Natural killer cell treated with Interleukin-12 subunit alpha and Interleukin-12 subunit beta and Interleukin-15 and Interleukin-18, amount 100 ng/mL, for 72 hours (primary cell): ENCODE results near the gene ACE2. TPM values are rescaled to one million over a fixed set of nuclear protein-coding genes. Genes with fewer than 3 reads are reported as not detected.

Source experiments
- ATAC-seq, 2 donors: fragments of 150-1000 bp; cut with Tn5 transposase in 1 of 2; sonication (Bioruptor Pico), chemical (Tn5 transposase) in 1 of 2; 2 replicates each; pipeline ENCODE4 v1.10.0; 2021
- DNase-seq: peaks from one replicate; pipeline ENCODE4 v3.0.0; 2022; ENCODE audit warnings: low spot score
- H3K27ac Mint-ChIP-seq, 2 donors: 1 replicate in 1 of 2; 2 replicates in 1 of 2; pipeline ENCODE4 v1.8.0; 2022; ENCODE audit warnings: mixed read lengths in 2 of 2, mild to moderate bottlenecking in 1 of 2, moderate library complexity in 1 of 2
- H3K27me3 Mint-ChIP-seq, 2 donors: 1 replicate in 1 of 2; 2 replicates in 1 of 2; pipeline ENCODE4 v1.8.0; 2022; ENCODE audit warnings: mixed read lengths in 2 of 2
- H3K36me3 Mint-ChIP-seq: one replicate; pipeline ENCODE4 v1.8.0; 2022; ENCODE audit warnings: mixed read lengths
- H3K4me1 Mint-ChIP-seq, 2 donors: 1 replicate in 1 of 2; 2 replicates in 1 of 2; pipeline ENCODE4 v1.8.0; 2022; ENCODE audit warnings: low read depth in 2 of 2, mixed read lengths in 2 of 2, mild to moderate bottlenecking in 1 of 2
- H3K4me3 Mint-ChIP-seq: one replicate; pipeline ENCODE4 v1.8.0; 2022; ENCODE audit warnings: mixed read lengths
- H3K9me3 Mint-ChIP-seq: 2 replicates; pipeline ENCODE4 v1.8.0; 2022; ENCODE audit warnings: mixed read lengths
- total RNA-seq, 2 donors: library from RNA; stranded (reverse); gene quantifications; one replicate each; pipeline ENCODE4 v1.2.3, GENCODE V29; 2022

Gene ACE2
- total RNA-seq, 2 donors from 2014 or later, result not detected

DNA sequence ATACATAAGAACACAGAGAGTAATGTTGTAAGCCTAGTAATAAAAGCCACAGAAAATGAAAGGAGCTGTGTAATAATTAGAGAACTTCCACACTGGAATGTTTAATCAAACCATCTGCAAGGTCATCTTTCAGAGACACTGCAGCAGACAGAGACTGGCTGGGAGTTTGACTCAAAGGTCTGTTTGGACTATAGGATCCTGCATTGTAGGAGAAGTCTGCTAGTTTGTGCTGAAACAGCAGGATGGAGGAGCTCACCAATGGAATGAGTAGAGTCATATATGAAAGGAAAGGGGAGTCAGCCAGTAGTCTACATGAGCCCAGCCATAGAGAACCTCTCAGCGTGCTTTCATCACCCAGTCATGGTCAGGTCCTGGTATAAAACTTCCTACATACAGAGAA lies 4.5 kb upstream of the ACE2 start:
- Mint-ChIP-seq H3K4me1 (no peaks in the 10 kb centered on the region), H3K36me3 (no peaks in the 10 kb centered on the region), H3K27ac (no peak overlapping the region), H3K9me3 (no peaks in the 10 kb centered on the region), H3K27me3 (peaks cover 7 to 40% of the 10 kb centered on the region in 2 donors), H3K4me3 (no peak overlapping the region)
- DNase-seq, result no peak
- ATAC-seq, result no peak

DNA sequence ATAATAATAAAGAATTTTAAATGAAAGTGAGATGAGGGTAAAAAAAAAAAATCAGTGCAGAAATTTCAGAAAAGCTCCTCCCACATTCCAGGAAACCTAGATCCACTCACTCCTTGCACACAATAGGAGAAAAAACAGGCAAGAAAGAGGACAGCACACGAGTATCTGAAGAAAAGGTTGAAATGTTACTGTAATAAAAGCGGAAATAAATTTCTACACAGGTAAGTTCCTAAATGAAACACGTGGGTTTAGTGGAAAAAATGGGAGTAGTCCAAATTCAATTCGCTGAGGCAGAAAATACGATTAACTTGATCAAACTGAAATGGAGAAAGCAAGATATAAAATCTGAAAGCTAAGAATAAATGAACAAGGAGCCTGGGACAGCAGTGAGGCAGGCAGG lies 2.0 kb upstream of the ACE2 start:
- H3K9me3 Mint-ChIP-seq, result no peaks in the 10 kb centered on the region
- H3K4me3 Mint-ChIP-seq, result no peak overlapping the region
- no peaks in the 10 kb centered on the region for H3K4me1 Mint-ChIP-seq
- DNase-seq, result no peak
- H3K27ac Mint-ChIP-seq, result no peak overlapping the region
- no peaks in the 10 kb centered on the region for H3K36me3 Mint-ChIP-seq
- H3K27me3 Mint-ChIP-seq, result peaks cover 7 to 35% of the 10 kb centered on the region in 2 donors
- ATAC-seq, result no peak

DNA sequence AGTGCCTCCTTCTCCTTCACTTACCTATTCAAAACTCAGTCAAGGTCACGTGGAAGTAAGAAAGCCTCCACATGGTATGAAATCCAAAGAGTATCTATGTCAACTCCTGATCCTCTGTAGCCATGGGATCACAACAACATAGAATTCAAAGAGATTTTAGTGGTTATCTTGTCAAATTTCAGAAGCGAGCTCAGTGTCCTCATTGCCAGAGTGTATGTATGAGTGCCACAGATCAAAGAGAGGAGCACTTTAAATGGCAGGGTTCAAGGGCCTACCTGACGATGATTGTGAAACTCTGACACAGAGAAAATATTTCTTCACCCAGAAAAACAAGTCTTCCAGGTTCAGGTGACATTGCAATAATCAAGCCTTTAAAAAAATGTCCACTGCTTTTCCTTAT lies 1.2 kb upstream of the ACE2 start:
- DNase-seq (no peak), ATAC-seq (no peak)
- Mint-ChIP-seq H3K27ac (no peak overlapping the region), H3K9me3 (no peaks in the 10 kb centered on the region), H3K36me3 (no peaks in the 10 kb centered on the region), H3K4me3 (no peak overlapping the region), H3K27me3 (peaks cover 7 to 33% of the 10 kb centered on the region in 2 donors), H3K4me1 (no peaks in the 10 kb centered on the region)

DNA sequence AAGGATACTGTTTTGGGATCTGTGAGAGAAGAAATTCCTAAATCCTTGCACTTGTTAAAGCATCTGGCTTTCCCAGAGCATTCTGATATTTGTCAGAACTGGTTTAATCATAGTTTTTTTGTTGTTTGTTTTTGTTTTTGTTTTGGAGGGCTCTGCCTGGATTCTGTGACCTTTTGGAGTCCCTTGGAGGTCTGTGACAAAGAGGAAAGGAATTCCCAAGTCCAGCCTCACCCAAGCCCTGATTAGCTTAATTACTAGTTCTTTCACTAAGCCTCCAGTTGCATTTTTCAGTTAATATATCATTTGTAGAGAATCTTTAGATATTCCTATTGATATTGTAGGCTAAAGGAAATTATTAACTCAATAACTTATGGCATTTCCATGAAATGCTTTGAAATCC lies 711 bp downstream of the ACE2 start:
- Mint-ChIP-seq H3K36me3 (no peaks in the 10 kb centered on the region), H3K27me3 (peaks cover 7 to 24% of the 10 kb centered on the region in 2 donors), H3K9me3 (no peaks in the 10 kb centered on the region), H3K27ac (no peak overlapping the region), H3K4me3 (no peak overlapping the region), H3K4me1 (no peaks in the 10 kb centered on the region)
- DNase-seq (no peak), ATAC-seq (no peak)

DNA sequence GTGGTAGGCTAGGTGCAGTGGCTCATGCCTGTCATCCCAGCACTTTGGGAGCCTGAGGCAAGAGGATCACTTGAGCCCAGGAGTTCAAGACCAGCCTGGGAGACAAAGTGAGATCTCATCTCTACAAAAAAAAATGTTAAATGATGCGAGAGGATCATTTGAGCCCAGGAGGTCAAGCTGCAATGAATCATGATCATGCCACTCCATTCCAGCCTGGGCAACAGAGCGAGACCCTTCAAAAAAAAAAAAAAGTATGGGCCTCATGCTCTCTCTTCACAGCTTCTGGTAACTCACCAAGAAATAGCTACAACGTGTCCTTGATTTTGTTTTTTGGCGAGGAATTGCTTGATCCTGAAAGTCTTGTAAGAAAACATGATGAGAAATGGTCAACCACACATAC lies 1.3 kb downstream of the ACE2 start:
- Mint-ChIP-seq H3K27ac (no peak overlapping the region), H3K4me1 (no peaks in the 10 kb centered on the region), H3K4me3 (no peak overlapping the region), H3K36me3 (no peaks in the 10 kb centered on the region), H3K9me3 (no peaks in the 10 kb centered on the region), H3K27me3 (peaks cover 7 to 23% of the 10 kb centered on the region in 2 donors)
- ATAC-seq, result no peak
- no peak for DNase-seq

DNA sequence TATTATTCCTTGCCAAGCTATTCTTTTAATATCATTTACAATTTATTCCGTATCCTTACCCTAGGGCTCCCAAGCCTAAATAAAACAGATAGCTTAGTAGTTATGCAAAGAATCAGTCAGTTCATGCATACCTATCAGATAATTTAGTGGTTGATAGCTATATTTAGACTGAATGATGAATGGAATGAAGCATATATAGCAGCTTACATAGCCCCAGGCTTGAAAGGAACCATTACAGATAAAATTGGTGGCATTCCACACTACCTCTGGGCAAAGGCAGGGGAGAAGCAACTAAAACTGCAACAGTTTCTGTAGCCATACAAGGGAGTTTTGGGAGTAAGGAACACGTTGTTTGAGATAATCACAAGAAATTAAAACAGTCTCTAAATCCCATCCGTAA lies 2.7 kb downstream of the ACE2 start:
- peaks cover 13 to 21% of the 10 kb centered on the region in 2 donors for H3K27me3 Mint-ChIP-seq
- ATAC-seq (no peak), DNase-seq (no peak)
- no peak overlapping the region for H3K27ac Mint-ChIP-seq
- no peaks in the 10 kb centered on the region for H3K36me3 Mint-ChIP-seq
- no peaks in the 10 kb centered on the region for H3K4me1 Mint-ChIP-seq
- H3K4me3 Mint-ChIP-seq, result no peak overlapping the region
- H3K9me3 Mint-ChIP-seq, result no peaks in the 10 kb centered on the region

DNA sequence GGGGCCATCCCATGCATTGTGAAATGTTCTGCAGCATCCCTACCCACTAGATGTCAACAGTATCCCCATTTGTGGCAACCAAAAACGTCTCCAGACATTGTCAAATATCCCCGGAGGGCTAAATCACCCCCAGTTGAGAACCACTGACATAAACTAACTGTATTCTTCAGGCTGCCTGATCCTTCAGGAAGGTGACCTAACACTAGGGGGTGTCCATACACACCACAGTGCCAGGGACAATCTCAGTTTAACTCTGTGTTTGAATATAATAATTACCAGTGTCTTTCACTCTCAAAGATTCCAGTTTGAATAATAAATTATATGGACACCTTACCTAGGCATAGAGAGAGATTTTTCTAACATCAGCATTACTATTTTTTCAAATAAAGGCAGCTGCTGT lies 6.4 kb downstream of the ACE2 start:
- DNase-seq (no peak), ATAC-seq (no peak)
- H3K27ac Mint-ChIP-seq, result no peak overlapping the region
- no peaks in the 10 kb centered on the region for H3K9me3 Mint-ChIP-seq
- no peaks in the 10 kb centered on the region for H3K36me3 Mint-ChIP-seq
- peaks cover 17 to 27% of the 10 kb centered on the region in 2 donors for H3K27me3 Mint-ChIP-seq
- H3K4me3 Mint-ChIP-seq, result no peak overlapping the region
- no peaks in the 10 kb centered on the region for H3K4me1 Mint-ChIP-seq

DNA sequence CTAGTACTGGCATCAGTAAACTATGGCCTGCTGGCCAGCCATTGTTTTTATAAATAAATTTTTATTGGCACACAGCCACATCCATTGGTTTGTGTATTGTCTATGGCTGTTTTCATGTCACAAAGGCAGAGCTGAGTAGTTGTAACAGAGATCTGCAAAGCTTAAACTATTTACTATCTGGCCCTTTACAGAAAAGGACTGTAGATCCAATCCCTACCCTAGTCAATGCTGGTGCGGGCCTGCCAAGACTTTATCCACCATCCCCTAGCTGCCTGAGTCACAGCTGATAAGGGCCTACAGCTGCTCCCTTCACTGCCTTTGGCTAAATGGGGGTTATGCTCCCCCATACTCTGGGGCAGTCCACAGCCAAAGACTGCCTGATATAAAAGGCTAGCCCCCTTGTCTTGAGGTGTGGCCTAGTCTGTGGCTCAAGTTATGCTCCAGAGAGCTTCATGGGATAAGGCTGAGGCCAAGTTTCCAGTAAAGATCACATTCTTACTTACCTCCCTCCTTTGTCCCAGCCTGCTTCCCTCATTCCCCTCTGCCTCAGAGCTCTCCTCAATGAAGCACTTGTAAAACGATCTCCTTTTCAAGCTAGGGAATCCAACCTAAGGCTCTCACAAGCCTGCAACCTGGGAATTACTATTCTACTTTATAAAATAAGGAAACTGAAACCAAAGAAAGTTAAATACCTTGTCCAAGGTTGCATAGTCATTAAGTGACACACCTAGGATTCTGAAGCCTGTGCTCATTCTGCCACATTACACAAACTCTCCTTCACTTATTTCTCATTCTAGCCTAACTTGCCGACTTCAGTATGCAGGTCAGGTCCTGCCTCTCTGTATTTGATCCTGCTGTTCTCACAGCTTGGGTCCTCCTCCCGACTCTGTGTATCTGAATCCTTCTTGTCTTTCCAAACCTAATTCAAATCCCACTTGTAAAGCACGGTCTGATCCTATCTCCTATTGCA lies 20.7 kb downstream of the ACE2 start:
- DNase-seq (no peak), ATAC-seq (peak in 1 of 2 donors; percentile 24)
- Mint-ChIP-seq H3K9me3 (no peaks in the 10 kb centered on the region), H3K27ac (no peak overlapping the region), H3K4me3 (no peak overlapping the region), H3K36me3 (no peaks in the 10 kb centered on the region), H3K4me1 (no peaks in the 10 kb centered on the region), H3K27me3 (peaks cover 7 to 28% of the 10 kb centered on the region in 2 donors)

DNA sequence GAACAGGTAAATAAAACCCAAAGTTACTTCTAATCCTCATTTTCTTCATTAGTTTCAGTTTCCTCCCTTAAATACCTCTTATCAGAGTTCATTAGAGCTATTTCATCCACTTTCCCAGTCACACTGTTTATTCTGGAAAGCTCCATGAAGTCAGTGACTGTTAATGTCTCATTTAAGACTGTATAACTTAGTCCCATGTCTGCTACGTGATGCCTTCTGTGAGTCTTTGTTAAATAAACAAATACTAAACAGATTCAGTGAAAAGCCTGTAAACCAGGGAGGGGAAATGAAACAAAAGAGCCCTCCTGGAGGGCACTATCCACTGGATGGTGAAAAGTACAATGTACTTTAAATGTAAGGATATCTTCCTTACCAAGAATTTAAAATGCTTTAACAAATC lies 24.7 kb downstream of the ACE2 start:
- Mint-ChIP-seq H3K36me3 (no peaks in the 10 kb centered on the region), H3K27ac (no peak overlapping the region), H3K27me3 (peaks cover 7 to 24% of the 10 kb centered on the region in 2 donors), H3K9me3 (no peaks in the 10 kb centered on the region), H3K4me1 (no peaks in the 10 kb centered on the region), H3K4me3 (no peak overlapping the region)
- DNase-seq (no peak), ATAC-seq (no peak)

DNA sequence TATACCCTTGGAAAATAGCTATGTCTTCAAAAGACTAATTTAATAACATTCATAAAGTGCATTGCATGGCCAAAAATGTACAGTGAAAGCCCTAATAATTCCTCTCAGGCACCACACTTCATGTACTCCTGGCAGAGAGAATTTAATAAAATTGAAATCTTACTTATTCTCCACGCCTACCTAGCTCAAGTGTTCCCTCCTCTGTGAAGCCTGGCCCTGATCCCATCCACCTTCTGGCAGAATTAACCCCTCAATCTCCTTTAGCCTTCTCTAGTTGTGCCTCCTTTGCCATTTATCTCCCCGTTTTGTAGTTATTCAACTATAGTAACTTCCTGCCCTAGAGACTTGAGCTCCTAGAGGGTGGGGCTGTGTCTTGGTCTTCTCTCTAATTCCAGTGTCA lies 26.7 kb downstream of the ACE2 start:
- Mint-ChIP-seq H3K36me3 (no peaks in the 10 kb centered on the region), H3K27me3 (peaks cover 7 to 28% of the 10 kb centered on the region in 2 donors), H3K4me3 (no peak overlapping the region), H3K9me3 (no peaks in the 10 kb centered on the region), H3K4me1 (no peaks in the 10 kb centered on the region), H3K27ac (no peak overlapping the region)
- DNase-seq, result no peak
- no peak for ATAC-seq

DNA sequence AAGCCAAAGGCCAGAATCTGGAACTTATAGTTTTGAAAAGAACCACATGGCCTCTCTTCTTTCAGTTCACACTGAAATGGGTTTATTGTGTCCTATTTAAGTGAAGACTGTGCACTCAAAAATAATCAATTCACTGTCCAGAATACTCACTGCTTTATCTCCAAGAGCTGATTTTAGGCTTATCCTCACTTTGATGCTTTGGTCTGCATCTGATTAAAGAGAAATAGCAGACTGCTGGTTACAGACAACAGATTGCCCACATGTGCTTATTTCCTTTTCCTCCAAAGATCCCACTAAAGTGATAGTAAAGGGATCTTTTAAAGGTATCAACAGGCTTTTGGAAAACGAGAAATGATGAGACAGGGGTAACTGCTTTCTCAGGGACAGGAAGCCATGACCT lies 30.6 kb downstream of the ACE2 start:
- Mint-ChIP-seq H3K9me3 (no peaks in the 10 kb centered on the region), H3K27me3 (peaks cover 7 to 27% of the 10 kb centered on the region in 2 donors), H3K4me1 (peaks cover 4 to 6% of the 10 kb centered on the region in 2 donors), H3K36me3 (no peaks in the 10 kb centered on the region), H3K27ac (no peak overlapping the region), H3K4me3 (no peak overlapping the region)
- no peak for DNase-seq
- no peak for ATAC-seq

DNA sequence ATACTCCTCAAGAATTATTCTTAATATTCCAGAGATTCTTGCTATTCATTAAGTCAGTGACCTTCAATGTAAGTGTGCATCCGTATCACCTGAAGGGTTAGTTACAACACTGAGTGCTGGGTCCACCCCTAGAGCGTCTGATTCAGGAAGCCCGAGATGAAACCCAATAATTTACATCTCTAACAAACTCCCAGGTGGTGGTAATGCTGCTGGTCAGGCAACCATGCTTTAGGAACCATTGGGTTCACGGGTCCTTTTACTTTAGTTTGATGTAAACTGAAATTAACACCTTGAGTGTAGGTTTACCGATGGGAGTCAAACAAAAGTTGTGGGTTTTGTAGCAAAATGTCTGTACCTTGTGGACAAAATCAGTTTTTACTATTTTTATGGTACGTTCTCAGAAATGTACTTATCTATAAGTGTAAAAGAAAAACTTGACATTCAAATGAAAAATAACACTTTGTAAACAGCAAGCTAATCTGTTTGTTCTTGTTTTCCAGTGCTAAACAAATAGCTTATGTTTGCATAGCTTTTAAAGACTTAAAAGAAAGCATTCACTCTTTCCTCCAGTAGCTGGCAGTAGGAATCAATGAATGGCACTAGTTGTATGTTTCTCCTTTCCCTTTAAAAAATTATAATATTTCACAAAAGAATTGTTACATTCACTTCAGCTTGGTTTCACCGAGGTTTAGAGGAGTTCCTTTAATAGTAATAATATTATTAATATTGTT lies 32.7 kb downstream of the ACE2 start:
- Mint-ChIP-seq H3K27ac (no peak overlapping the region), H3K27me3 (peaks cover 7 to 26% of the 10 kb centered on the region in 2 donors), H3K4me3 (no peak overlapping the region), H3K4me1 (peaks cover 4 to 6% of the 10 kb centered on the region in 2 donors), H3K36me3 (no peaks in the 10 kb centered on the region), H3K9me3 (no peaks in the 10 kb centered on the region)
- ATAC-seq, result no peak
- no peak for DNase-seq

DNA sequence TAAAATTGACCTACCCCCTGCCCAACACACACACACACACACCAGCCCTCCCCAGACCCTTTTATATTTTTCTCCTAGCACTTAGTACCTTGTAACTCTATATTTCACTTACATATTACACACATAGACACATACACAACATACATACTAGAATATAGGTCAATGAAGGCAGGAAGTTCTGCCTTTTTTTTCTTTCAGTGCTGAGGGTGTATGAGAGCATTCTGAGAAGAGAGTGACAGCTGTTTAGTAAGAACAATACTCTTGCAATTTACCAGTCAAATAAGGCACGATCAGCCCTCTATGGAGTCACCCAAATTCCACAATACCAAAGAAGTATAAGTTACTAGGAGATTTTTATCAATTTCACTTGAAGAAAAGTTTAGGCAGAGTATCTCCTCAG lies 33.5 kb downstream of the ACE2 start:
- Mint-ChIP-seq H3K9me3 (no peaks in the 10 kb centered on the region), H3K27me3 (peaks cover 7 to 27% of the 10 kb centered on the region in 2 donors), H3K4me3 (peak overlapping the region; percentile 32), H3K27ac (peak overlapping the region in 1 of 2 donors; percentile 38), H3K36me3 (no peaks in the 10 kb centered on the region), H3K4me1 (peaks cover 4 to 6% of the 10 kb centered on the region in 2 donors)
- DNase-seq, result no peak
- peak; percentile 6 to 33 for ATAC-seq

DNA sequence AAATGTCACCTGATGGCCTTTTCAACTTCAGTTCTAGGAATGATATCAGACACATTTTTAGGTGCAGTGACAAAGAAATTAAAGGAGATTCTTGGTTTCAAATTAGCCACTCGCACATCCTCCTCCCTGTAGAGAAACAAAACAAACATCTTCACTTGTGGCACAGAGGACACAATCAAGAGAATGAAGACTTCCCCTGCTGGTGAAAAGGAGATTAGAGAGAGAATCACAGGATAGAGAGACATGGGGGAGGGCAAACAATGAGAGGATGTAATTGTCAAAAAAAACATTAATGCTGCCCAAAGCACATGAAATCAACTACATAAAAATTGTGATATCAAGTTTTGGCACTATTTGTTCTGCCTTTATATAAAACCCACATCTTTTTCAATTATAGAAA lies 34.5 kb downstream of the ACE2 start:
- Mint-ChIP-seq H3K4me1 (peaks cover 4 to 6% of the 10 kb centered on the region in 2 donors), H3K27ac (no peak overlapping the region), H3K9me3 (no peaks in the 10 kb centered on the region), H3K36me3 (no peaks in the 10 kb centered on the region), H3K4me3 (no peak overlapping the region), H3K27me3 (peaks cover 7 to 28% of the 10 kb centered on the region in 2 donors)
- DNase-seq (no peak), ATAC-seq (no peak)
